ENCODE results near the gene PCNT.

DNA sequence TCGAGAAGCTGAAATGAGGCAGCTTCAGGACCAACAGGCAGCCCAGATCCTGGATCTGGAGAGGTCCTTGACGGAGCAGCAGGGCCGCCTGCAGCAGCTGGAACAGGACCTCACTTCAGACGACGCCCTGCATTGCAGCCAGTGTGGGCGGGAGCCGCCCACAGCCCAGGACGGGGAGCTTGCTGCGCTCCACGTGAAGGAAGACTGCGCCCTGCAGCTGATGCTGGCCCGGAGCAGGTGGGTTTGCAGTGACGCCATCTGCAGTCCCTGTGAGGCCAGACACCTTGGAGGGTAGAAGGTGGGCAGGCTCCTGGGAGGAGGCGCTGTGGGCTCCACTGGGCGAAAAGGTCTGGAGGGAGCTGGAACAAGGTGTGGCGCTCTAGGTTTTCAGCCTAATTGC, 39.7 kb downstream of the PCNT start:
- TF ChIP-seq, protein P1, sequence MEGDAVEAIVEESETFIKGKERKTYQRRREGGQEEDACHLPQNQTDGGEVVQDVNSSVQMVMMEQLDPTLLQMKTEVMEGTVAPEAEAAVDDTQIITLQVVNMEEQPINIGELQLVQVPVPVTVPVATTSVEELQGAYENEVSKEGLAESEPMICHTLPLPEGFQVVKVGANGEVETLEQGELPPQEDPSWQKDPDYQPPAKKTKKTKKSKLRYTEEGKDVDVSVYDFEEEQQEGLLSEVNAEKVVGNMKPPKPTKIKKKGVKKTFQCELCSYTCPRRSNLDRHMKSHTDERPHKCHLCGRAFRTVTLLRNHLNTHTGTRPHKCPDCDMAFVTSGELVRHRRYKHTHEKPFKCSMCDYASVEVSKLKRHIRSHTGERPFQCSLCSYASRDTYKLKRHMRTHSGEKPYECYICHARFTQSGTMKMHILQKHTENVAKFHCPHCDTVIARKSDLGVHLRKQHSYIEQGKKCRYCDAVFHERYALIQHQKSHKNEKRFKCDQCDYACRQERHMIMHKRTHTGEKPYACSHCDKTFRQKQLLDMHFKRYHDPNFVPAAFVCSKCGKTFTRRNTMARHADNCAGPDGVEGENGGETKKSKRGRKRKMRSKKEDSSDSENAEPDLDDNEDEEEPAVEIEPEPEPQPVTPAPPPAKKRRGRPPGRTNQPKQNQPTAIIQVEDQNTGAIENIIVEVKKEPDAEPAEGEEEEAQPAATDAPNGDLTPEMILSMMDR (IDR thresholded peaks at IDR 0.05; ENCODE audit: poor library complexity, severe bottlenecking), result no peak
- TF ChIP-seq TAF1 (IDR thresholded peaks at IDR 0.05; ENCODE audit: low read depth) (no peak), EZH2 (IDR thresholded peaks at IDR 0.05; ENCODE audit: borderline replicate concordance, insufficient read depth, low read length, poor library complexity, severe bottlenecking) (no peak), MXI1 (conservative IDR thresholded peaks at IDR 0.05; ENCODE audit: poor library complexity, severe bottlenecking) (no peak), EP300 (conservative IDR thresholded peaks at IDR 0.05; ENCODE audit: poor library complexity, severe bottlenecking) (no peak), POLR2AphosphoS5 (IDR thresholded peaks at IDR 0.05) (no peak)
- TF ChIP-seq, protein P2, sequence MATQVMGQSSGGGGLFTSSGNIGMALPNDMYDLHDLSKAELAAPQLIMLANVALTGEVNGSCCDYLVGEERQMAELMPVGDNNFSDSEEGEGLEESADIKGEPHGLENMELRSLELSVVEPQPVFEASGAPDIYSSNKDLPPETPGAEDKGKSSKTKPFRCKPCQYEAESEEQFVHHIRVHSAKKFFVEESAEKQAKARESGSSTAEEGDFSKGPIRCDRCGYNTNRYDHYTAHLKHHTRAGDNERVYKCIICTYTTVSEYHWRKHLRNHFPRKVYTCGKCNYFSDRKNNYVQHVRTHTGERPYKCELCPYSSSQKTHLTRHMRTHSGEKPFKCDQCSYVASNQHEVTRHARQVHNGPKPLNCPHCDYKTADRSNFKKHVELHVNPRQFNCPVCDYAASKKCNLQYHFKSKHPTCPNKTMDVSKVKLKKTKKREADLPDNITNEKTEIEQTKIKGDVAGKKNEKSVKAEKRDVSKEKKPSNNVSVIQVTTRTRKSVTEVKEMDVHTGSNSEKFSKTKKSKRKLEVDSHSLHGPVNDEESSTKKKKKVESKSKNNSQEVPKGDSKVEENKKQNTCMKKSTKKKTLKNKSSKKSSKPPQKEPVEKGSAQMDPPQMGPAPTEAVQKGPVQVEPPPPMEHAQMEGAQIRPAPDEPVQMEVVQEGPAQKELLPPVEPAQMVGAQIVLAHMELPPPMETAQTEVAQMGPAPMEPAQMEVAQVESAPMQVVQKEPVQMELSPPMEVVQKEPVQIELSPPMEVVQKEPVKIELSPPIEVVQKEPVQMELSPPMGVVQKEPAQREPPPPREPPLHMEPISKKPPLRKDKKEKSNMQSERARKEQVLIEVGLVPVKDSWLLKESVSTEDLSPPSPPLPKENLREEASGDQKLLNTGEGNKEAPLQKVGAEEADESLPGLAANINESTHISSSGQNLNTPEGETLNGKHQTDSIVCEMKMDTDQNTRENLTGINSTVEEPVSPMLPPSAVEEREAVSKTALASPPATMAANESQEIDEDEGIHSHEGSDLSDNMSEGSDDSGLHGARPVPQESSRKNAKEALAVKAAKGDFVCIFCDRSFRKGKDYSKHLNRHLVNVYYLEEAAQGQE (IDR thresholded peaks at IDR 0.05; ENCODE audit: borderline replicate concordance), result no peak
